Stimulated activated CD4-positive, alpha-beta T cell treated with anti-CD3 and anti-CD28 coated beads, Interleukin-1b, Interleukin-23, amount 100 ng/mL, for 1 hour (primary cell): Measurements from ENCODE around the gene TAF12.
"Not testable (repeated sequence)": the region's sequence is repeated elsewhere in the genome, so short reads cannot be mapped to it uniquely, and the experiment has no call there.

Experiments
- DNase-seq, 2 donors: peaks; one replicate each; pipeline ENCODE4 v3.0.0-alpha.2; 2020; ENCODE audit warnings: low read depth in 2 of 2

The TAF12 gene

DNA sequence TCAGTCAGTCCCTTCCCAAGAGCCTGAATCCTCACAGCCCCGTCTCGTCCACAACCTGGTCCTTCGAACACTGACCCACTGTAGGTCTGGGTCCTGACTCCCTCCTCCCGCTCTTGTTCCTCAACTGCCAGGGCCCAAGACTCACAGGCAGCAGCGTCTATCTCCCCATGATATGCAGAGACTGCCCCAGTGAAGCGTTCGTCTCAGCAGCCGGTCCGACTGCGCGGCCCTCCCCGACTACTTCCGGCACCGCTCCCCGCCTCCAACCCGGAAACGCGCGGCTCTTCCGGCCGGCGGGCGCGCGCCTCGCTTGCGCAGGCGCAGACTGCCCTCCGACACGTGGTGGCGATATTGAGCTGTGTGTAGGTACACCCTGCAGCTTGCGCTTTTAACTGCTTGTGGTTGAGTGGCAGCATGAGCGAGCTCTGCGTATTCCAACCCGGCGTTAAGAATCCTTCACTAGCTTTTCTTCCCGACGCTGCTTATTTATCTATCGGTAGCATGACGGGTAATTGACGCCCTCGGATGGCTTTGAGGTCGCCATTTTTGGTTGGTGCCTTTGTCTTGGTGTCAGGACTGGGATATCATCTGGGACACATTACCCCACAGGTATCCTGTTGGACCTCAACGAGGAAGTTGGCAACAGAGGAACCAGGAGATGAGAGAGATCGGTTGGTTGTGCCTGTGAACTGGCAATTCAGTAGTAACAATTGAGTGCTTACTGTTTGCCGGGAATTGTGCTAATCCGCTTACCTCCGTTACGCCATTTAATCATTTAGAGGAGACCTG, at the start of gene TAF12:
Gene TAF12, minus strand, starts transcription at position 221 of the 789 bp plus-strand sequence. CDS start 20,986 bp downstream, outside the sequence.
- DNase-seq, result peak; percentile 84 to 86

- DNase-seq, result not testable (repeated sequence)
These were observed 48.8 kb upstream of the TAF12 start for GRCh38 chr1:28691627-28692026.

GRCh38 chr1:28684937-28685336, 42.1 kb upstream of the TAF12 start:
- DNase-seq, result no peak

DNA sequence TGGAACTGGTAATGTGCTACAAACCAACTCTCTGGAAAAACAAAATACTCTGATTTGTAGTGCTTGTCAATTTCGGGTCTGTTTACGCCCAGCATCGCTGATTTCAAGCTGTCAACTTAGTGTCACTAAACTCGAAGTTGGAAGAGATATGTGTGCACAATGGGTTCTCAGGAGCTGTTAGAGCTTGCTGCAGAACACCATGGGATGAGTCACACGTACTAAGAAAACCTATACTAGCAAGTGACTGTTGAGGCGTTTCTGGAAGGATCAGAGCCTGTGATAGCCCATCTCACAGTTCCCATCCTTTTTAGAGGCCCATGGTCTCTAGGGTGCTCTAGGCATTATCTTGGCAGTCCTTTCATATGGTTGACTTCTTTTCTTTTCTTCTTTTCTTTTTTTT, 40.0 kb upstream of the TAF12 start:
- DNase-seq, result no peak

GRCh38 chr1:28680151-28680550, 37.3 kb upstream of the TAF12 start:
- DNase-seq, result no peak

DNA sequence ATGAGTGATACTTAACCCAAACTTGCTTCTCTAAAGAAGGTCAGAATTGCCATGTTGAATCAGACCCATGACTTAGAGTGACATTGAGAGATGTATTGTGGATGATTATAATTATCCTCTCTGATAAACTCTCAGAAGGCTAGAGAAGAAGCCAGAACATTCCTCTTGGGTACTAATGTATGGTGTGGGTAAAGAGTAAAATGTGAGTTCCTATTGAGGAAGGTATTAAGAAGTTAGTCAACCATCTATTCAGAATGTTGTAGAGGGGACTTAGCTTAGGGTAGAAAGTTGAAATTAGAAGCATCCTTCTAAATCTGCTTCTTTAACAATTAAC, 33.0 kb upstream of the TAF12 start:
- DNase-seq, result no peak

DNA sequence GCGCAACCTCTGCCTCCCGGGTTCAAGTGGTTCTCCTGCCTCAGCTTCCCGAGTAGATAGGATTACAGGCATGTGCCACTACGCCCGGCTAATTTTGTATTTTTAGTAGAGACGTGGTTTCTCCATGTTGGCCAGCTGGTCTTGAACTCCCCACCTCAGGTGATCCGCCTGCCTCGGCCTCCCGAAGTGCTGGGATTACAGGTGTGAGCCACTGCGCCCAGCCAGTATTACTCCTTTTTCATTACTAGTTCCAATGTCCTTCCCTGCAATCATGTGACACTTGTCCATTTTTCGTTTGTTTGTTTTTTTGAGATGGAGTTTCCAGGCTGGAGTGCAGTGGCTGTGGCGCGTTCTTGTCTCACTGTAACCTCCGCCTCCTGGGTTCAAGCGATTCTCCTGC, 30.1 kb upstream of the TAF12 start:
- DNase-seq, result not testable (repeated sequence)

- DNase-seq, result no peak
These were observed 28.4 kb upstream of the TAF12 start for GRCh38 chr1:28671254-28671780.

DNA sequence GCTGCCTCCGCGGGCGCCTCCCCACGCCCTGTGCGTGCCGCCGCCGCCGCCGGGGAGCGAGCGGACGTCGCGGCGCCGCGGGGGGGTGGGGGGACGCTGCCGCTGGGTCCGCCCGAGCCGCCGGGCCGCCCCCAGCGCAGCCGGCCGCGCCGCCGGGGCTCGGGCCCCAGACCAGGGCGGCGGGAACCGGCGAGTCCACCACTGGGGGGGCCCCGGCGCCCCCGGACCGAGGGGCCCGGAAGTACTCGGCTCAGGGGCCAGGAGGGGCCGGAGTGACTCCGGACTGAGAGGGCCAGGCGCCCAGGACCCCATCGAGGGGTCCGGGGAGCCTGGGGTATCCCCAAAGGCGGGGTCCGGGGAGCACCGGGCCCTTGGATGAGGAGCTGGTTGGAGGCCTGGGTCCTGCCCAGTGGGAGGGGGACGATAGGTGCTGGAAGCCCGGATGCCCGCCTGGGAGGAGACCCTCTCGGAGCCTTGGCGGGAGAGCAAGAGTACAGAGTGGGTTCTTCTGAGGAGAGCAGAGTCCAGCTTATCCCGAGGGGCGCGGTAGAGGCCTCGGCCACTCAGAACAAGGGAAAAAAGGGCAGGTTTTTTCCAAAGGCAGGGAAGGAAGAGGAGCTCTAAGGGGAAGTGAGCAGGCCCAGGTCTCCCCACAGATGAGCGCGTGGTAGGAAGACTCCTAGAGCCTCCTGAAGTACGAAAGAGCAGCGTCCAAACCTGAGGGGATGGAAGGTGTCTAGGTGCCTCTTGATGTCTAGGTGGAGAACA, 26.3 kb upstream of the TAF12 start:
- peak in 1 of 2 donors; percentile 50 for DNase-seq

DNA sequence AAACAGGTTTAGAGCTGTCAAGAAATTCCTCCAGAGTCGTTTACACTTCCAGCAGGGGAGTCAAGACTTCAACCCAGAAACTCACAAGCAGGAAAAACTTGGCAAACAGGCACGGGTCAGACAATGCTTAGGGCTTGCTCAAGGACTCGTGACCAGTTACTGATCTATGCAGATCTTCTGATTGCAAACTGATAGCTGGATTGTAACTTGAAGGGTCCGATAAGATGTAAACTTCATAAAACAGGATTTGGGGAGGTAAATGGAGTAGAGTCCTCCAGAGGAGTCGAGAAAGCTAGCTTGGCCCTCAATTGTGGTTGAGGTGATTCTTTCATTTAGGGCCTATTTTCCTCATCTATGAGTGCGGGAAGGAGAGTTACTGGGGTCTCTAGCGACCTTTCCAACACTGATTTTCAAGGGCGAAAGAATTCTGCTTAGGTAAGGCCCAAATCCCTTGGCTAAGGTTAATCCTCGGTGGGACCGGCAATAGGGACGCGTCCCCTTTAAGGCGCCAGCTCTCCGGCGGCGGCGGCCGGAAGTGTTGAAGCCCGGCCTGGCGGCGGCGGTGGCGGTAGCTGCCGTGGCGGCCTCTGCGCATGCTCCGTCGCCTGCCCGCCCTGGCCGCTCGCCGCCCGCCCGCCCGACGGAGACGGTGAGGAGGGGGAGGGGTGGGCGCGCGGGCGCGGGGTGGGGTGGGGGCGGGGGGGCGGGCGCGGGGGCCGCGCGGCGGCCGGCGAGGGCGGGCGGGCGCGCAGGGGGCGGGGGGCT, 25.5 kb upstream of the TAF12 start, which contains the start of gene GMEB1:
Gene GMEB1, plus strand, starts transcription at position 594 of the 765 bp plus-strand sequence. CDS start 14,829 bp downstream, outside the sequence.
- peak; percentile 59 to 62 for DNase-seq

GRCh38 chr1:28666806-28667205, 23.9 kb upstream of the TAF12 start:
- DNase-seq, result no peak

GRCh38 chr1:28663871-28664470, 21.1 kb upstream of the TAF12 start:
- no peak for DNase-seq

DNA sequence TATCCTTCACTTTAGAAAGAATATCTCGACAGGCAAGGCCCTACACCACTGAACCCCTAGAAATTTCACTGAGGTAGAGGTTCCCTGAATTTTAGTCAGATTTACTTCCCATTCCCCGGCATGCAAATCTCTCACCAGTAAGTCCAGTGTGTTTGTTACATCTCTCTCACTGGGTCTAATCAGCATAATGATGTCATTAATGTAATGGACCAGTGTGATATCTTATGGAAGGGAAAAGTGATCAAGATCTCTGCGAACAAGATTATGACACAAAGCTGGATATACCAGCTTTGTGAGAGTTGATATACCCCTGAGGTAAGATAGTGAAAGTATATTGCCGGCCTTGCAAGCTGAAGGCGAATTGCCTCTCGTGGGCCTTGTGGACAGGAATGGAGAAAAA, 13.5 kb upstream of the TAF12 start:
- no peak for DNase-seq

DNA sequence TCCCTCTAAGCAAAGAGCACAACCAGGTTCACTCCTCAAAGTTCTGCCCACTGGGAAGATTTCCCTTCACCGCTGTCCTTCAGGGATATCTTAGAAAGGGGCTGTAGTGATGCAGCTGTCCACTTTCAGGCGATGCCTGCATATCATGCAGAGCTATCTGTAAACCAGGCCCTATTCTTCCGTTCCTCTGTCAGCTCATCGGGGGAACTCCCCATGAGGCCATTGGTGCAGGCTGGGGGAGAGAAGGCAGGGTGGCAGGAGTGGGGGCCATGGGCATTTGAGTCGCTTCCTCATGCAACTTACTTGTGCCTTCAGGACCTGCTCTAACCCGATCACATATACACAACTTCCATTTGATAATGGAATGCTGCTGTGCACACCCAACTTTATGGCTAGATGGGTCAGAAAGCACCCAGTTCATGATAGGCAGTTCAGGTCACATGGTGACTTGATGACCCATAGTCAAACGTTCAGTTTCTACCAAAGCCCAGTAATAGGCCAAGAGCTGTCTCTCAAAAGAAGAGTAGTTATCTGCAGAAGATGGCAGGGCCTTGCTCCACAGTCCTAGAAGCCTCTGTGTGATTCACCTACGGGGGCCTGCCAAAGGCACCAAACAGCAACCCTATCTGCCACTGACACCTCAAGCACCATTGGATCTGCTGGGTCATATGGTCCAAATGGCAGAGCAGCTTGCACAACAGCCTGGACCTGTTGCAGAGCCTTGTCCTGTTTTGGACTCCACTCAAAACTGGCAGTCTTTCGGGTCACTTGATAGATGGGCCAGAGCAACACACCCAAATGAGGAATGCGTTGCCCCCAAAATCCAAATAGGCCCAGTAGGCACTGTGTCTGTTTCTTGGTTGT, 12.8 kb upstream of the TAF12 start:
- not testable (repeated sequence) for DNase-seq

GRCh38 chr1:28653870-28654269, 11.0 kb upstream of the TAF12 start:
- DNase-seq, result not testable (repeated sequence)

DNA sequence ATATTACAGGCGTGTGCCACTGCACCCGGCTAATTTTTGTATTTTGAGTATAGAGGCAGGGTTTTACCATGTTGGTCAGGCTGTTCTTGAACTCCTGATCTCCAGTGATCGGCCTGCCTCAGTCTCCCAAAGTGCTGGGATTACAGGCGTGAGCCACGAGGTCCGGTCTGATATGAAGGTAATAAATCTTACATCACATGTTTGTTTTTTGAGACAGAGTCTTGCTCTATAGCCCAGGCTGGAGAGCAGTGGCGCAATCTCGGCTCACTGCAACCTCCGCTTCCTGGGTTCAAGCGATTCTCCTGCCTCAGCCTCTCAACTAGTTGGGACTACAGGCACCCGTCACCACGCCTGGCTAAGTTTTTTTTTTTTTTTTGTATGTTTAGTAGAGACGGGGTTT, 10.2 kb upstream of the TAF12 start:
- not testable (repeated sequence) for DNase-seq

- peak; percentile 70 for DNase-seq
These were observed 5.8 kb upstream of the TAF12 start, which contains the start of gene RNU11 for GRCh38 chr1:28648474-28649198. Gene RNU11 (plus strand): TSS chr1:28648600.

GRCh38 chr1:28648008-28648473, 5.2 kb upstream of the TAF12 start:
- peak; percentile 65 to 73 for DNase-seq

DNA sequence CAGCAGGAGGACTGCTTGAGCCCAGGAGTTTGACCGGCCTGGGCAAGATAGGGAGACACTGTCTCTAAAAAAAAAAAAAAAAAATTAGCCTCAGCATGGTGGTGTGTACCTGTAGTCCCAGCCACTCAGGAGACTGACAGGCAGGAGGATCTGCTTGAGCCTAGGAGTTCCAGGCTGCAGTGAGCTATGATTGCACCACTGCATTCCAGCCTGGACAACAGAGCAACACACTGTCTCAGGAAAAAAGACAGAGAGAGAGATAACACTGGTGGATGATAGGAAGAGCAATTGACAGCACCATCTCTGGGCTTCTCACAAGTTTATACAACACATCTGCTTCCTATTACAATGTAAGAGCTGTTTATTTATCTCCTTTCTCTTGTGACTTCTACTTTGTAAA, 3.2 kb upstream of the TAF12 start:
- DNase-seq, result no peak

DNA sequence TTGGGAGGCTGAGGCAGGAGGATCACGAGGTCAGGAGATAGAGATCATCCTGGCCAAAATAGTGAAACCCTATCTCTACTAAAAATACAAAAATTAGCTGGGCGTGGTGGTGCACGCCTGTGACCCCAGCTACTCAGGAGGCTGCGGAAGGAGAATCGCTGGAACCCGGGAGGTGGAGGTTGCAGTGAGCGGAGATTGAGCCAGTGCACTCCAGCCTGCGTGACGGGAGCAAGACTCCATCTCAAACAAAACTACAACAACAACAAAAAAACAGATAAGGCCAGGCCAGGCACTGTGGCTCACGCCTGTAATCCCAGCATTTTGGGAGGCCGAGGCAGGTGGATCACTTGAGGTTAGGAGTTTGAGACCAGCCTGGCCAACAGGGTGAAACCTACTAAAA, 2.5 kb upstream of the TAF12 start:
- not testable (repeated sequence) for DNase-seq
